A673 (cell line): Measurements from ENCODE around the gene AKAP3. TPM values are rescaled to one million over a fixed set of nuclear protein-coding genes. Genes with fewer than 3 reads are reported as not detected.

Source experiments
- BruUV-seq: library from RNA; stranded (reverse); fragments of 400-500 nt; replicated peaks from 2 replicates; lab custom pipeline; 2021; lab: Mats Ljungman, UMichigan
- CTCF ChIA-PET: fragments of 300-600 bp; sonication (Branson Sonifier 250); formaldehyde crosslinking; loops from one replicate; lab custom pipeline; 2022; ENCODE audit warnings: antibody characterized with exemption; lab: Charles Lee
- POLR2A ChIA-PET: fragments of 300-600 bp; sonication (Branson Sonifier 250); formaldehyde crosslinking; loops from one replicate; lab custom pipeline; 2022; ENCODE audit warnings: antibody characterized with exemption; ENCODE audit not compliant: low non-redundant PET; lab: Charles Lee
- DNase-seq: peaks from one replicate; pipeline ENCODE4 v3.0.0-alpha.2; 2015; ENCODE audit warnings: low spot score
- H3K27ac ChIP-seq: fragments of 200-600 bp; sonication (generic); 2 replicates; pipeline ENCODE4 v1.5.1; 2016; ENCODE audit warnings: mixed run types, low read depth, mild to moderate bottlenecking, mixed read lengths, antibody characterized with exemption, low read length; ENCODE audit not compliant: poor library complexity, severe bottlenecking
- H3K27me3 ChIP-seq: fragments of 200-600 bp; sonication (generic); replicated peaks from 2 replicates; pipeline ENCODE4 v1.6.1; 2017; ENCODE audit warnings: mixed run types, low read depth, mild to moderate bottlenecking, mixed read lengths, antibody characterized with exemption, low read length; ENCODE audit not compliant: insufficient read depth, poor library complexity
- H3K36me3 ChIP-seq: fragments of 200-600 bp; sonication (generic); 2 replicates; pipeline ENCODE4 v1.6.1; 2016; ENCODE audit warnings: mixed run types, mild to moderate bottlenecking, mixed read lengths, antibody characterized with exemption, low read length; ENCODE audit not compliant: insufficient read depth, poor library complexity, severe bottlenecking
- H3K4me1 ChIP-seq: fragments of 200-600 bp; sonication (generic); 2 replicates; pipeline ENCODE4 v1.6.1; 2017; ENCODE audit warnings: mixed run types, mild to moderate bottlenecking, mixed read lengths, antibody characterized with exemption, low read length; ENCODE audit not compliant: insufficient read depth, poor library complexity, severe bottlenecking
- H3K4me3 ChIP-seq: fragments of 200-600 bp; sonication (generic); 2 replicates; pipeline ENCODE4 v1.5.1; 2016; ENCODE audit warnings: low read depth, mixed run types, mild to moderate bottlenecking, mixed read lengths, low read length; ENCODE audit not compliant: poor library complexity, severe bottlenecking
- H3K9me3 ChIP-seq: fragments of 200-600 bp; sonication (generic); 2 replicates; pipeline ENCODE4 v1.6.1; 2016; ENCODE audit warnings: mixed run types, low read depth, mild to moderate bottlenecking, mixed read lengths, antibody characterized with exemption, low read length; ENCODE audit not compliant: poor library complexity, severe bottlenecking
- EZH2 ChIP-seq: fragments of 200-600 bp; sonication (generic); IDR thresholded peaks from 2 replicates; pipeline ENCODE4 v1.6.1; 2017; ENCODE audit warnings: borderline replicate concordance, low read depth, mild to moderate bottlenecking, mixed read lengths, antibody characterized with exemption, low read length; ENCODE audit not compliant: poor library complexity, severe bottlenecking
- intact Hi-C: fragments of 100-400 bp; cut with micrococcal nuclease; formaldehyde crosslinking; loops from one replicate; pipeline ENCODE4 v1.10.0; 2022; ENCODE audit not compliant: unreplicated experiment
- total RNA-seq: library from RNA; stranded (reverse); gene quantifications from 2 replicates; pipeline ENCODE4 v1.2.3, GENCODE V29; 2021
- TF ChIP-seq, protein P1 (sequence below): fragments of 300-800, 200-600 bp; sonication (generic); conservative IDR thresholded peaks from 2 replicates; pipeline ENCODE4 v1.5.1; 2017; ENCODE audit warnings: low read depth, mild to moderate bottlenecking, antibody characterized with exemption, low read length, moderate library complexity, mixed read lengths

AKAP3 gene
- total RNA-seq, 1 experiment from 2014 or later: 1.7 TPM

DNA sequence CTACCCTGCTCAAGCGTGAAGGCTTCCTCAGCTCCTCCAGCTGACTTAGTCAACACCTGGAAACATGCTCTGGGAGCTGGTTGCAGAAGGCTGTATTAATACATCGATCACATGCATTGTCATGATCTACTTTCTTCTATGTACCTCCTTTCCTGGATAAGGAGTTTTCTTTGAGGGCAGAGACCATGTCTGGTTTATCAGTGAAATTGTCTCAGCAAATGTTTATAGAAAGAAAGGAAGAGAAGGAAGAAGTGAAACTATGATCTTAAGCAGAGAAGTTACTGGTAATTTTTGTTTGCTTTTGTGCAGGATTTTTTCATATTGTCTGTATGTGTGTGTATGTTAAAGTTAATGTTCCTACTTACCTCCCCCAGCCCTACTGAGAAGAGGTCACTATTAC, 82.4 kb downstream of the AKAP3 start:
- H3K4me1 ChIP-seq: no peaks in the 10 kb centered on the region
- TF ChIP-seq, protein P1, sequence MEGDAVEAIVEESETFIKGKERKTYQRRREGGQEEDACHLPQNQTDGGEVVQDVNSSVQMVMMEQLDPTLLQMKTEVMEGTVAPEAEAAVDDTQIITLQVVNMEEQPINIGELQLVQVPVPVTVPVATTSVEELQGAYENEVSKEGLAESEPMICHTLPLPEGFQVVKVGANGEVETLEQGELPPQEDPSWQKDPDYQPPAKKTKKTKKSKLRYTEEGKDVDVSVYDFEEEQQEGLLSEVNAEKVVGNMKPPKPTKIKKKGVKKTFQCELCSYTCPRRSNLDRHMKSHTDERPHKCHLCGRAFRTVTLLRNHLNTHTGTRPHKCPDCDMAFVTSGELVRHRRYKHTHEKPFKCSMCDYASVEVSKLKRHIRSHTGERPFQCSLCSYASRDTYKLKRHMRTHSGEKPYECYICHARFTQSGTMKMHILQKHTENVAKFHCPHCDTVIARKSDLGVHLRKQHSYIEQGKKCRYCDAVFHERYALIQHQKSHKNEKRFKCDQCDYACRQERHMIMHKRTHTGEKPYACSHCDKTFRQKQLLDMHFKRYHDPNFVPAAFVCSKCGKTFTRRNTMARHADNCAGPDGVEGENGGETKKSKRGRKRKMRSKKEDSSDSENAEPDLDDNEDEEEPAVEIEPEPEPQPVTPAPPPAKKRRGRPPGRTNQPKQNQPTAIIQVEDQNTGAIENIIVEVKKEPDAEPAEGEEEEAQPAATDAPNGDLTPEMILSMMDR: no peak
- TF ChIP-seq EZH2: no peak
- H3K27me3 ChIP-seq: no peaks in the 10 kb centered on the region
- no peak overlapping the region for H3K27ac ChIP-seq
- CTCF ChIA-PET: no interaction called here
- DNase-seq: no peak
- POLR2A ChIA-PET: no interaction called here
- H3K4me3 ChIP-seq: no peak overlapping the region
- no peaks in the 10 kb centered on the region for H3K36me3 ChIP-seq
- H3K9me3 ChIP-seq: no peaks in the 10 kb centered on the region
- intact Hi-C loops: no loop called here
- BruUV-seq: no TSS peak

Other genes with a start within 250 kb of the AKAP3 start
- gene FGF6, start 203.2 kb downstream of the AKAP3 start, total RNA-seq: not detected in 2 replicates
- 58.9 and 62.5 TPM in 2 replicates for gene RAD51AP1, start 110.2 kb downstream of the AKAP3 start, total RNA-seq
- gene DYRK4, start 86.8 kb downstream of the AKAP3 start, total RNA-seq: 23.7 and 30.8 TPM in 2 replicates
- 181 and 199 TPM in 2 replicates for gene NDUFA9, start 63 bp upstream of the AKAP3 start, total RNA-seq
- not detected in 2 replicates for gene GALNT8, start 71.3 kb upstream of the AKAP3 start, total RNA-seq